ENCODE data around the gene FBL. TPM values are rescaled to one million over a fixed set of nuclear protein-coding genes. Genes with fewer than 3 reads are reported as not detected.

The FBL gene
- total and polyA plus RNA-seq, 2 of the 4 experiments (the other 2 are of a cell fraction), result 259 to 446 TPM

GRCh38 chr19:39810424-39810823 lies 35.8 kb downstream of the FBL start:
- ChIA-PET CTCF (interaction anchor here (0.6 kb wide), 2 partner anchors 12 to 1748 kb away, joined by 3 to 4 read pairs; no protein-coding TSS in a partner anchor), POLR2A (ENCODE audit: unreplicated experiment) (no interaction called here)
- no peak overlapping the region for H3K18ac ChIP-seq (ENCODE audit: low read depth, low read length)
- H3K14ac ChIP-seq (replicated peaks; ENCODE audit: low read depth, low read length), result no peak overlapping the region
- no peak overlapping the region for H3K27ac ChIP-seq (ENCODE audit: insufficient read depth, low read length)
- no peak overlapping the region for H4K5ac ChIP-seq (ENCODE audit: low read depth, low read length)
- no peak overlapping the region for H2AK9ac ChIP-seq (replicated peaks; ENCODE audit: low read depth, low read length, poor library complexity)
- H3K79me1 ChIP-seq (ENCODE audit: low read depth in 1 of 2, low read length in 2 of 2), result no peaks in the 10 kb centered on the region
- H2BK5ac ChIP-seq (ENCODE audit: low read depth, low read length, poor library complexity, severe bottlenecking), result no peak overlapping the region
- no peak overlapping the region for H2AK5ac ChIP-seq (ENCODE audit: low read depth, low read length)
- H4K8ac ChIP-seq (ENCODE audit: low read depth in 2 of 2, low read length in 2 of 2), result no peak overlapping the region
- no peak for TF ChIP-seq RAD21 (IDR thresholded peaks at IDR 0.05; ENCODE audit: low read length)
- no peak for TF ChIP-seq POLR2A (IDR thresholded peaks at IDR 0.05; ENCODE audit: low read depth, low read length)
- TF ChIP-seq CEBPB (IDR thresholded peaks at IDR 0.05; ENCODE audit: low read depth, low read length), result no peak
- TF ChIP-seq MAFK (IDR thresholded peaks at IDR 0.05; ENCODE audit: low read depth, low read length), result no peak
- no peak for TF ChIP-seq RFX5 (IDR thresholded peaks at IDR 0.05; ENCODE audit: low read depth, low read length)
- no peak for TF ChIP-seq MXI1 (IDR thresholded peaks at IDR 0.05; ENCODE audit: borderline replicate concordance, low read depth, low read length)
- no peak for TF ChIP-seq MAZ (IDR thresholded peaks at IDR 0.05; ENCODE audit: borderline replicate concordance, low read depth, low read length)
- TF ChIP-seq USF2 (IDR thresholded peaks at IDR 0.05; ENCODE audit: low read depth, low read length), result no peak
- no peak for TF ChIP-seq ELK1 (IDR thresholded peaks at IDR 0.05; ENCODE audit: borderline replicate concordance, low read depth, low read length)
- TF ChIP-seq FOS (IDR thresholded peaks at IDR 0.05; ENCODE audit: low read depth, low read length), result no peak
- no peak for TF ChIP-seq CHD1 (IDR thresholded peaks at IDR 0.05; ENCODE audit: low read depth, low read length)
- no peak for TF ChIP-seq BHLHE40 (IDR thresholded peaks at IDR 0.05; ENCODE audit: low read depth, low read length)
- no peak for TF ChIP-seq CTCF (conservative IDR thresholded peaks at IDR 0.05; ENCODE audit: low read depth, low read length)
- no peak for TF ChIP-seq NFE2L2 (IDR thresholded peaks at IDR 0.05; ENCODE audit: low read depth, low read length)
- no peak for TF ChIP-seq RCOR1 (IDR thresholded peaks at IDR 0.05; ENCODE audit: insufficient replicate concordance, low read length)
- no peak for TF ChIP-seq SMC3 (IDR thresholded peaks at IDR 0.05; ENCODE audit: low read depth, low read length)
- no peak overlapping the region for H2BK20ac ChIP-seq (ENCODE audit: low read depth, low read length)
- ATAC-seq (ENCODE audit: low read depth), result no peak
- dilution Hi-C loops (cut with HindIII; ENCODE audit: low sequenced_read_pairs, unreplicated experiment) (no loop called here), in situ Hi-C loops (cut with MboI; ENCODE audit: low sequenced_read_pairs) (no loop called here), intact Hi-C loops (cut with micrococcal nuclease) (no loop called here)
- no peak overlapping the region for H3K4ac ChIP-seq (ENCODE audit: low read depth, low read length)
- H3K36me3 ChIP-seq (ENCODE audit: control insufficient read depth, insufficient read depth, low read length), result no peaks in the 10 kb centered on the region
- no peak overlapping the region for H3K4me2 ChIP-seq (ENCODE audit: low read depth, low read length)
- no peaks in the 10 kb centered on the region for H4K20me1 ChIP-seq (ENCODE audit: insufficient read depth, low read length)
- no TSS peak for BruUV-seq (replicated peaks)
- WGBS, 2 experiments (ENCODE audit: extremely low coverage in 2 of 2, insufficient read length in 1 of 2), result no CpG with 5 or more reads among the region's 4 CpGs
- no peaks in the 10 kb centered on the region for H3K9me1 ChIP-seq (ENCODE audit: insufficient read depth, low read length)
- H2AFZ ChIP-seq (replicated peaks; ENCODE audit: low read length, poor library complexity), result no peak overlapping the region
- H3K27me3 ChIP-seq (ENCODE audit: control insufficient read depth, insufficient read depth, low read length), result no peaks in the 10 kb centered on the region
- no peak for DNase-seq
- no peak overlapping the region for H2BK15ac ChIP-seq (ENCODE audit: low read depth, low read length)
- no peak overlapping the region for H2BK120ac ChIP-seq (ENCODE audit: low read depth, low read length)
- H3K56ac ChIP-seq (ENCODE audit: extremely low read depth, insufficient read depth, low read length), result no peak overlapping the region
- no peak overlapping the region for H4K91ac ChIP-seq (ENCODE audit: insufficient read depth, low read depth, low read length)
- H3K4me1 ChIP-seq (ENCODE audit: control insufficient read depth, insufficient read depth, low read length), result no peaks in the 10 kb centered on the region
- H3K23ac ChIP-seq (ENCODE audit: low read depth, low read length), result no peak overlapping the region
- H3K9ac ChIP-seq (ENCODE audit: low read depth, low read length), result no peak overlapping the region
- H3K9me3 ChIP-seq (ENCODE audit: control insufficient read depth, insufficient read depth, low read length), result peaks cover 2% of the 10 kb centered on the region; the same call in 1 of the 2 replicates
- no peak overlapping the region for H3K4me3 ChIP-seq (ENCODE audit: insufficient read depth, low read depth, low read length)
